Measurements from ENCODE around the gene TOP3B.

The TOP3B gene

GRCh38 chr22:21980547-21980946 lies 2.0 kb downstream of the TOP3B start:
- no peak for DNase-seq

GRCh38 chr22:21978564-21979386 lies 3.8 kb downstream of the TOP3B start:
- DNase-seq: no peak

DNA sequence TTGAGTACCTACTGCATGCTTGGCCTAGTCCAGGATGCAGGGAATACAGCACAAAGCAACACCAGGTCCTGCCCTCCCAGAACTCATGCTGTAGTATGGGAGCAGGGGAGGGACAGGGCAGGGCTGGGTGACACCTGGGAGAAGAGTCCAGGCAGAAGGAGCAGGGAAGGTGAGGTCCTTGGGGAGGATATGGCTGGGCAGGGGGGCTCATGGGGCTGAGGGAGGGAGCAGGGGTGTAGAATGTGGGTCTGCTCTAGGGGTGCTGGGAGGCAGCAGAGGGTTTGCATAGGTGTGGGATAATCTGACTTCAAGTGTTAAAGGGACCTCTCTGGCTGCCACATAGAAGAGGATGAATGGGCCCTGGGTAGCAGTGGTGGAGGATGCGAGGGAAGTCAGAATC lies 4.8 kb downstream of the TOP3B start:
- DNase-seq: no peak

DNA sequence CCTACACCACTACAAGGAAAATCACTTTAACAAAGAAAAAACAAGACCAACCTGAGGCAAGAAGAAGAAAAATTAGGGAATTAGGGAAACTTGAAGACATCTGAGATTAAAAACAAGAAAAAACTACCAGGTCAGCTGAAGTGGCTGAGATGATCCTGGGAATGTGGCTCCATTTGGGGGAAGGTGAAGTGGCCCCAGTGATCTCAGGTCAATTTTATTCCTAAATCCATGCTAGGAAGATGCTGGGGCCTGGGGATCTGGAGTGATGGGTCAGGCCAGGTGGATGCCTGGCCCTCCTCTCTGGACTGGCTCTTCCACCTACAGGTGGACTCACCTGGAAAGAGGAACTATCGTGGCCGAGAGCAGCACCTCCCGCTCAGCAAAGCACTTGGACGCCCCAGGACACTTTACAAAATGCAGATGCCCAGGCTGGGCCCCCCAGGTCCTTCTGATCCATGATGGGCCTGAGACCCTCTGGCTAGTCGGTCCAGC lies 6.7 kb downstream of the TOP3B start:
- DNase-seq: no peak

DNA sequence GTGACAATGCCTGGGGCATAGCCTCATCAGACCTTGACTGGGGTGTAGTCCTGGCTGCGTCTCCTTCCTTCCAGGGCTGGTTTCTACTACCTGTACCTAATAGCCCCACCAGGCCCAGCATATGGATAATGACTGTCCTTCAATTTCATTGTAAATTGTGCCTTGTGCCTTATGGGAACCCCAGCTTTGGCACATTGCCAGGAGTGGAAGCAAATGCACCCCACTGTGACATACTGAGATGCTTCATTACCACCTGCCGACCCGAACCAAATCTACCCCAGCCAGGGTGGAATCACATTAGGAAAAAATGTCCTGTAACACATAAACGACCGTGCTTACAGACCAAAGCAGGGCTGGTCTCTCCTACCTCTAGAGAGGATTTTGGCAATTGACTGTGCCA lies 7.3 kb downstream of the TOP3B start:
- no peak for DNase-seq

DNA sequence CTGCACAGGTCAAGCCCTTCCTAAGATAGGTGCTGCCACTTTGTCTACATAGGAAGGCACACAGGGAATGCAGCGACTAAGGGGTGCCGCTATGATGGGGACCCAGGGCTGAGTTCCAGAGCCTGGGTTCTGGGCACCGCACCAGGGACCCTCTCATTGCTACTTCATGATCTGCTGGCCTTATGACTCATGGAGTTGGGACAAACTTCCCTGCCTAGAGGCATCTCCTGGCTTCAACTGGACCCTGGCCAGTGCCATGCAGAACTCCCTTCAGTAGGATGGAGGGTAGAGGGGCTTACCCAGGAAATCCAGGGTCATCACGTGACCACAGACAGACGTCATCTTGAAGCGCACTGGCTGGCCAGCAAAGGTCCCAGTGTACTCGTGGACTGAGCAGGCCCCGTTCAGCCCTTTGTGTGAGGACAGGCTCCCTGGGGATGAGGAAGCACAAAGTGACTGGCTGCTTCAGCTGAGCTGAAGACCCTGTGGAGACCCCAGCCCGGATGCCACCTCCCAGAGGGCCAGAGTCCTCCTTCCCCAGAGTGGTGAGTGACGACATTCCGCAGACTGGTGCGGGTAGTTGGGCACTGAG lies 8.4 kb downstream of the TOP3B start:
- DNase-seq: no peak

DNA sequence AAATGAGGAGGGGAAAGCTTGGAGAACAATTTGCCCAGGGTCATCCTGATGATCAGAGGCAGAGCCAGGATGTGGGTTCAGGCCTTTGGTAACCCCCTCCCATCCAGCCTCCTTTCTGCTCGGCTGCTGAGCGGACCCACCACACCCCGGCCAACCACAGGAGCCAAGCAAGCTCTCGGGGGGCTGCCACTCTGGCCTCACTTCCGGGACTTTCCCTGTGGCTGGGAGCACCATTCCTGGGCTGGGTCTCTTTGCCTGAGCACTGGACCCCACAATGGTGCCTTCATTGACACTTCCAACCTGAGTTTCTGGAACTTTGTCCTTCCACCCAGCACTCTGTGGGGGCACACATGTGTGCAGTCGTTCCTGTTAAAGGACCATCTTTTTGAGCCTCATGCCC lies 9.8 kb downstream of the TOP3B start:
- no peak for DNase-seq

DNA sequence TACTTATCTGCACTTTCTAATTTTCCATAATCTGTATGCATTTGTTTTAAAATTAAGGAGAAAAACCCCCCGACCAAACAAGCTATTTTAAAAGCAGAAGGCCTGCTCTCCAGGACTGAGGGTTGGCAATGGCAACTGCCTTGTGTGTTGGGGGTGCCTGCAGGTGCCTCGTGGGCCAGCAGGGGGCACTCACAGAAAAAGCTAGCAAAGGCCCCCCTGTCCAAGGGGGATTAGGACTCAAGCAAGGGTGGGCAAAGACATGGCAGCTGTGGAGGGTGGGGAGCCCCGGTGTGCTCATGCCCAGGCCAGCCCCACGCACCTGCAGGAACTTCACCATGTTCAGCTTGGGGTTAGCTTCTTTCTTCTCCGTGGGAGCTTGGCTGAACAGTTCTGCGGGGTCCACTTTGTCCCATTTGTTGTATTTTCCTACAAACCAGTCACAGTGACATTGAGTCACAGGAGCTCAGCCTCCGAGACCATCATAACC lies 10.3 kb downstream of the TOP3B start:
- DNase-seq: peak; percentile 31

DNA sequence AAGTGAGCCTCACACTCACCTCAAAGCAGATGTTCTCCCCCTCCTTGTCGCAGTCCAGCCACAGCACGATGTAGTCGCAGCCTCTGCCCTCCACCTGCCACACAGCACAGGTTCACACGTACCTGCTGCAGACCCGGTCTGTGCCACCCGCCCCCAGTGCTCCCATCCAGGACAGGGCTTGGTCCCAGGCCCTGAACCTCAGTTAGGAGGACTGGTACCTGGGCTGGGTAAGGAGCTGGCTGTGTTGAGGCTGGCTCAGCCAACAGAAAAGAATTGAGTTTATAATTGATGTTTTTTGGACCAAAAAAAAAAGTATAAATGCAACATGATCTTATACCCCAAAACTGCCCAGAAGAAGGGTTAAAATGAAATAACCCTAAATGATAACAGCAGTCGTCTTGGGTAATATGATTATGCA lies 10.7 kb downstream of the TOP3B start:
- DNase-seq: no peak

GRCh38 chr22:21970800-21971617 lies 11.6 kb downstream of the TOP3B start:
- DNase-seq: no peak

GRCh38 chr22:21970037-21970799 lies 12.4 kb downstream of the TOP3B start:
- no peak for DNase-seq

- DNase-seq: no peak
Observed at GRCh38 chr22:21968452-21969129, 14.0 kb downstream of the TOP3B start.

DNA sequence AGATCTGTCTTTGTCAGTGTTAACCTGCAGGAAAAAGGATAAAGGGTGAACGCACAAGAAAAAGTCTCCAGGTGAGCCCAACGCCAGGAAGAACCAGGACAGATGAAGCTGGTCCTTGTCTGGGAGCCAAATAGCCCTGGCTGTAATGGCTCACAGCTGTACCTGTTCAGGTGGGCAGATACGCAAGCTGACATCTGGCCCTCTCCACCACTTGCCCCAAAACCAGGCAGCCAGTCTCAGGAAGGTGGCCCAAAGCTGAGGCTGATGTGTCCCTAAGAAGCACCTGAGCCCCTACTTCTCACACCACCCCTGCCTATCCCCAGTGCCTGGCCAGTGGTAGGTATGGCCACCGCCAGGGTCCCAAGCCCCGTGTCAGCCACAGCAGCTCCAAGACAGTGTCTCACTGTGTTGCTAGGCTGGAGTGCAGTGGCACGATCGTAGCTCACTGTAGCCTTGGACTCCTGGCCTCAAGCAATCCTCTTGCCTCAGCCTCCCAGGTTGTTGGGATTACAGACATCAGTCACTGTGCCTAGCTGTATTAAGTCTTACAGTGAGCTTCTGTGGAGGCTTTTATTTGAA lies 14.8 kb downstream of the TOP3B start:
- no peak for DNase-seq

DNA sequence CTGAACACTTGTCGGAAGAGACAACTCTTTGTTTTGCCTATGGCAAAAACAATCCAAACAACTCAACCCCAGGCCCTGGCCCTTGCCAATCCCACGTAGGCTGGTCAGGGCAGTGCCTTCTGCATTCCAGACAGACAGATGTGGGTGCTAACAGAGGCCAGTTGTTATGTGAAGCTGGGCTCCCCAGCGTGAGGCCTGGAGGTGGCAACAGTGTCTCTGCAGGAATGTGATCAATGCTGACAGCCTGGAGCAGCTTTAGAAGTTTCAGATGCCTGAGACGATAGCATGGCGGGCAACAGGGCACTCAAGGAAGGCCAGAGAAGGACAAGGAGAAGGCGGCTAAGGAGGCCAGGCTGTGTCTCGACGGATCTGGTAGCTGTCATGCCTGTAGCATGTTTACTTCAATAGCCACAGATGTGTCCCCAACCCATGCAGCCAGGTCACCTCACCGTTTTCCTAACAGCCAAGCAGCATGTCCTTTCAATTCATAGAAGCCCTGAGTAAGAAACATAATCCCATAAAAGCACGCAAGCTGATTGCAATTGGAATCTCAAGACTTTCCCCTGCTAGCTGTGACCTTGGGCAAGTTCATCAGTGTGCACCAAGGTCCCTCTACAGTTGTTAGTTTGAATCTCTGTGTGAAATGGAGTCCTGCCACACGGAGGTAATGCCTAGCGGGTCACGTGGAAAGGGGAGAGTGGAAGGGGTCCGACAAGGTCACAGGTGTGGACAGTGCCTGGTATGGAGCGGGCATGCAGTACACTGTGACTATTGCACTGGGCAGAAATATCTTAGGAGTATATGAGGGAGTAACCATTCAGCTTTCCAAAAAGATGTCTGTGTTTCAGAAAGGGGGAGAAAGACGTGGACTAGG lies 15.7 kb downstream of the TOP3B start:
- no peak for DNase-seq

DNA sequence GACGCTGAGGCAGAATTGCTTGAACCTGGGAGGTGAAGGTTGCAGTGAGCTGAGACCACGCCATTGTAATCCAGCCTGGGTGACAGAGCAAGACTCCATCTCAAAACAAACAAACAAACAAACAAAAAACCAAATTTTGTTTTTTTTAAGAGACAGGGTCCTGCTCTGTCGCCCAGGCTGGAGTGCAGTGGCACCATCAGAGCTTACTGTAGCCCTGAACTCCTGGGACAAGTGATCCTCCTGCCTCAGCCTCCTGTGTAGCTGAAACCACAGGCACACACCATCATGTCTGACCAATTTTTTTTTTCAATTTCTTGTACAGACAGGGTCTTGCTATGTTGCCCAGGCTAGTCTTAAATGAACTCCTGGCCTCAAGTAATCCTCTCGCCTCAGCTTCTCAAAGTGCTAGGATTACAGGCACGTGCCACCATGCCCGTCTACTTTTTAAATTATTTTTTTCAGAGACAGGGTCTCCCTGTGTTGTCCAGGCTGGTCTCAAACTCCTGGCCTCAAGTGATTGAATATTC lies 16.8 kb downstream of the TOP3B start:
- no peak for DNase-seq

DNA sequence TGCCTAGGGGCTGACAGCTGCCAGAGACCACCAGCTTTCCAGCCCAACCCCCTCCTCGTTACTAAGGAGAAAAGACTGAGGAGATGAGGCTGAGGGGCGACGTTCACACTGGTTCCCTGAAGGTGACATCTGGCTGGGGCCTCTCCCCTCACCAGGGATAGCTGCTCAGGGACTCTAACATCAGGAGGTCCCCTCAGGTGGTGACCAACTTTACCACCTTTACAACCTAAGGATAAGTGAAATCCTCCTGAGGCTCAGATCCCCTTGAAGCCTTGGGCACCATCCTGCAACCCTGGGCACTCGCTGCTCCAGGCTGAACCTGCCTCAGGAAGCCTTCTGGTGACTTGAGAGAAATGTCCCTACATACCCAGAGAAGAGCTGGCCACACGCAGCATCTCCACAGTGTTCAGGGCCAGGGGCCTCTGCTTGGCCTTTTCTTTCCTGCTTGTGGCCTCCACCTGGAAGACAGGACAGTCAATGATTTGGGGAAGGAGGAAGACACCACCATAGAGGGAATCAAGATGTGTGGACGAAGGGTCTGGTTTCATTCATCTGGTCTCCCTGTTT lies 17.6 kb downstream of the TOP3B start:
- no peak for DNase-seq

DNA sequence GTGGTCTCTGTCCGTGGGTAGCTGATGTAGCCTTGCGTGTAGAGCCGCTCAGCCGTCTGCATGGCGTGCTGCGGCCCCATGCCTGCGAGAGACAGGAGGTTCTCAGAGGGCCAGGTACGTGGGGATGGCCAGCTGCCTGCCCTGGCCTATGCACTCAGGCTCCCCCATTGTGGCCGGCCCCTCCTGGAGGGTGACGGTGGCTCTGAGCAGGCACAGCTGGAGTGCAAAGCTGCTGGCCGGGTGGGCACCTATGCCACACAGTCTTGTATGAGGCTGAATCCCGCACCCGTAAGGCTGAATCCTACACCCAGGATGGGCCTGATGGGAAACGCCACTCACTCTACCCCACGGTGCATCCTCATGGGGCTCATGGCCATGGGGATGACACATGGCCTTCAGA lies 18.4 kb downstream of the TOP3B start:
- DNase-seq: no peak

DNA sequence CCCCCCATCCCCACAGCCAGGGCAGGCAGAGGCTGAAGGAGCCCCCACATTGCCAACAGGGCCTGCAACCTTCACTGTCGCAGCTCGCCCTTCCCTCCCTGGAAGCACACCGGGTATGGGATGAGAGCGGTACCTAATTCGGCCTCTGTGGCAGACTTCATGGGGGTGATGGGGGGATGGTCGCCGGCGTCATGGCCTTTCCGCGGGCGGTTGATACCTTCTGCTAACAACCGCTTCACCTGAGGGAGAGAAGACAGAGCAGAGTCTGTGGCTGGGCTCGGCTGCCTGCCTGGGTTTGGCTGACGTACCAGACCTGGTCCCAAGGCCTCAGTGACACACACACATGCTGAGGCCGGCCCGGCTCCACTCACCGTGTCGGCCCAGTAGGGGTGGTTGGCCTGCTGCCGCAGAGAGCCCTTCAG lies 18.8 kb downstream of the TOP3B start:
- no peak for DNase-seq

DNA sequence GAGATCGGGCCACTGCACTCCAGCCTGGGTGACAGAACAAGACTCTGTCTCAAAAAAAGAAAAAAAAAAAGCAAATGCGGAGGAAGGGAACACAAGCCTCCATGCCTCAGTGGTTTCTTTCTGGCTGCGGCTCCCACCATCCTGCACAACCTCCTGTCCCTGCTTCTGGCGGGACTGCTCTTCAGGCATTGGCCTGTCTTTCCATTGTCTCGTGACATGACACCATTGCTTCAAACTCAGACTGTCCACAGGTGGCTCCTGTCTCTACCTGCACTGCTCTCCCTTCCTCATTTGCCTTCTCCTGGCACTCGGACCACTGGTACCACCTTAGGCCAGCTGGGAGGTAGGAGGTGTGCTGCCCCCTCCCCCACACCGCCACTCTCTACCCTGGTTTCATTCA lies 19.3 kb downstream of the TOP3B start:
- no peak for DNase-seq

DNA sequence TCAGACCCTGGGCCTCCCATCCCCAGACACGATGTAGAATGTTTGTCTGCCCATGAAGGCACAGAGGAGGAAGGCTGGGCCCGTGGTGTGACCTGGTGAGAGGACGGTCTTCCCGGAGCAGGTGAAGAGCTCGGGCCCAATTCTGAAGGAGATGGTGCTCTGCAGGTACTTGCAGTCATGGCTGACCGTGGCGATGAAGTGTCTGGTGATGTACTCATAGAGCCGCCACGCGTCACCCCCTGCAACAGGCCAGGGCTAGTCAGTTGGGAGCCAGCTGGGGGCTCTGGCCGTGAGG lies 20.0 kb downstream of the TOP3B start:
- DNase-seq: no peak

Measured in effector CD8-positive, alpha-beta T cell (primary cell).